ENCODE results near the gene SRP9.

DNA sequence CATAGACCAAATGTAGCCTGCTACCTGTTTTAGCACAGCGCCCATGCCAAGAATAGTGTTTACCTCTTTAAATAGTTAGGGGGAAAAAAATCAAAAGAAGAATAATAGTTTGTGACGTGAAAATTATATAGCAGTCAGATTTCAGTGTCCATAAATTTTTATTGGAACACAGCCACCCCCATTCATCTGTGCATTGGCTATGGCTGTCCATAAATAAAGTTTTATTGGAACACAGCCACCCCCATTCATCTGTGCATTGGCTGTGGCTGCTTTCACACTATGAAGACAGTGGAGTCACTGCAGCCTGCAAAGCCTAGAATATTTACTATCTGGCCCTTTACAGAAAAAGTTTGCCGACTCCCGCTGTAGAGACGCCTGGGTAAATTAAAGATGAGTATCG lies 53.2 kb downstream of the SRP9 start:
- TF ChIP-seq POLR2AphosphoS5 (IDR thresholded peaks at IDR 0.05) (no peak), POLR2A (IDR thresholded peaks at IDR 0.05) (no peak)
- TF ChIP-seq, protein P1, sequence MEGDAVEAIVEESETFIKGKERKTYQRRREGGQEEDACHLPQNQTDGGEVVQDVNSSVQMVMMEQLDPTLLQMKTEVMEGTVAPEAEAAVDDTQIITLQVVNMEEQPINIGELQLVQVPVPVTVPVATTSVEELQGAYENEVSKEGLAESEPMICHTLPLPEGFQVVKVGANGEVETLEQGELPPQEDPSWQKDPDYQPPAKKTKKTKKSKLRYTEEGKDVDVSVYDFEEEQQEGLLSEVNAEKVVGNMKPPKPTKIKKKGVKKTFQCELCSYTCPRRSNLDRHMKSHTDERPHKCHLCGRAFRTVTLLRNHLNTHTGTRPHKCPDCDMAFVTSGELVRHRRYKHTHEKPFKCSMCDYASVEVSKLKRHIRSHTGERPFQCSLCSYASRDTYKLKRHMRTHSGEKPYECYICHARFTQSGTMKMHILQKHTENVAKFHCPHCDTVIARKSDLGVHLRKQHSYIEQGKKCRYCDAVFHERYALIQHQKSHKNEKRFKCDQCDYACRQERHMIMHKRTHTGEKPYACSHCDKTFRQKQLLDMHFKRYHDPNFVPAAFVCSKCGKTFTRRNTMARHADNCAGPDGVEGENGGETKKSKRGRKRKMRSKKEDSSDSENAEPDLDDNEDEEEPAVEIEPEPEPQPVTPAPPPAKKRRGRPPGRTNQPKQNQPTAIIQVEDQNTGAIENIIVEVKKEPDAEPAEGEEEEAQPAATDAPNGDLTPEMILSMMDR (IDR thresholded peaks at IDR 0.05 in 8 of 11, conservative IDR thresholded peaks at IDR 0.05 in 3 of 11), result no peak

Data from spleen (tissue), 7 donors.